GM18508 (cell line): ENCODE measurements around the gene FRMD3.

Experiments
- ATAC-seq: cut with Tn5 transposase; IDR thresholded peaks from one replicate; pipeline ENCODE4 v1.9.1; 2021; ENCODE audit warnings: moderate number of reproducible peaks; ENCODE audit not compliant: insufficient read depth, unreplicated experiment

The FRMD3 gene

DNA sequence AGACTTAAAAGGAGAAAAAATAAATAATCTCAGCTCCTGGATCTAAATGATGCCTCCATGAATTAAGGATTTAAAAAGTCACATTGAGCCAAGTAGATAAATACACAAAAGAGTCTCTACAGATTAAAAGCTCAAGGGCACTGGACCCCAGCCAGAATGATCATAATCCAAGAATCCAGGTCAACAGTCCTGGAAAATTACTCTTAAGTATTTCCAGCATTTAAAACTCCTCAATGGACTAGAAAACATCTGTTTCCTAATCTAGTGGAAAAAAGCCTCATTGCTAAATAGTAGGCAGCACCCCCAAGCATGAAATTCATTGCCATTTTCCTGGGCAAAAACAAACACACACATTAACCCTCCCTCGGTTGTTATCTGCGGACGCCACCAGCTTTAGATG lies 96.8 kb downstream of the FRMD3 start:
- ATAC-seq, result no peak

GRCh38 chr9:83440641-83441040 lies 97.6 kb downstream of the FRMD3 start:
- no peak for ATAC-seq

GRCh38 chr9:83435301-83435700 lies 102.9 kb downstream of the FRMD3 start:
- no peak for ATAC-seq

DNA sequence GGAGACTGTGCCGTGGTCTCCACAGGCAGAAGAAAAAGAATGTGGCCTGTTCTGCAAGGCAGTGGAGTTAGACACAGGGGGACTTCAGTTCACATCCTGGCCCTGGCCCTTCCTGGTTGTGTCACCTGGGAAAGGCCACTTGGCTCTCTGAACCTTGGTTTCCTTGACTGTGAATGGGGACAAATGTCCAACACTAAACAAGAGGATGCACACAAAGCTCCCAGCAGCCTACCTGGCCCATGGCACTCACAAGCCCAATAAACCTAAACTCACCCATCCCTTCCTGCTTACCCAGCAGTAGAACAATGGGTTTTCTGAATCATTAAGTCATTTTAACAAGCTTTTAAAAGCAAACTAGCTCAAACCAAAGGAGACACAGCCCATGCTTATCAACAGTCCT lies 103.9 kb downstream of the FRMD3 start:
- ATAC-seq, result no peak

GRCh38 chr9:83433846-83434245 lies 104.4 kb downstream of the FRMD3 start:
- no peak for ATAC-seq

GRCh38 chr9:83432877-83433550 lies 105.2 kb downstream of the FRMD3 start:
- ATAC-seq, result no peak

- ATAC-seq, result no peak
These were observed 106.0 kb downstream of the FRMD3 start for GRCh38 chr9:83432104-83432627.

GRCh38 chr9:83431101-83432060 lies 106.8 kb downstream of the FRMD3 start:
- no peak for ATAC-seq

GRCh38 chr9:83430681-83431080 lies 107.5 kb downstream of the FRMD3 start:
- no peak for ATAC-seq

GRCh38 chr9:83429229-83429628 lies 109.0 kb downstream of the FRMD3 start:
- ATAC-seq, result no peak

GRCh38 chr9:83425240-83425639 lies 113.0 kb downstream of the FRMD3 start:
- no peak for ATAC-seq

- no peak for ATAC-seq
These were observed 113.4 kb downstream of the FRMD3 start for GRCh38 chr9:83424831-83425230.

GRCh38 chr9:83423815-83424707 lies 114.1 kb downstream of the FRMD3 start:
- ATAC-seq, result no peak

DNA sequence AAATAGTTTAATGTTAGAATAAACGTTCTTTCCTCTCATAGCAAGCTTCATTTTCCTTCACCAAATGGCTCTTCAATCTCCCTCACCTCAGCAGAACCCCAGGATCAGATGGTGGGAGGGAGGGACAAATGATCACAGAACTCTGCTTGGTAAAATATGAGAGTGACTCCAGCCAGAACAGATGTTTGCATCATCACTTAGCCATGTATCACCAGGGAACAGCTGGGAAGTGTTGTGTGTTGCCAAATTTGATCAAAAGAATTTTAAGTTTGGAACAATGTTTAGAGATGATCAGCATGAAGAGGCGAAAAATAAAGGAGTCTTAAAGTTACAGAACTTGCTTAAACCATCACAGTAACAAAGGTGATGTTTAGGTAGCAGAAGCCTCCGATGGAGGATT lies 115.7 kb downstream of the FRMD3 start:
- no peak for ATAC-seq

GRCh38 chr9:83420486-83420885 lies 117.7 kb downstream of the FRMD3 start:
- no peak for ATAC-seq

GRCh38 chr9:83419961-83420360 lies 118.2 kb downstream of the FRMD3 start:
- ATAC-seq, result no peak

GRCh38 chr9:83418283-83418682 lies 119.9 kb downstream of the FRMD3 start:
- no peak for ATAC-seq

DNA sequence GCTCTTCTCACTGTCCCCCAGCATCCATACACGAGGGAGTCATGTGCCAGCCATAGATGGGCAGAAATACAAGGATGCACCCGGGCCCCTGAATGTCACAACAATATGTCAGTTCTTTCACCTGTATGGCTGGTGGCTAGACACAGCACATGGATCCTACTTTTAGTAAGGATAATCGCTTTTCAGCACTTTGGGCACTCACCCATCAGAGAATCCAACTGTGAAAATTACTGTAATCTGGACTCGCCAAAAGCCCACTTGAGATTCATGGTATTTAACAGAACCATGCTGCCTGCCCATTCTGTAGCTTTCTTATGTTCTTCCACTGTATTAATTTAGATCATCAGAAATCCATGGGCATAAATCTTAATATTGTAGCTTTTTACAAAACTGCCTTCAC lies 124.8 kb downstream of the FRMD3 start:
- ATAC-seq, result no peak

DNA sequence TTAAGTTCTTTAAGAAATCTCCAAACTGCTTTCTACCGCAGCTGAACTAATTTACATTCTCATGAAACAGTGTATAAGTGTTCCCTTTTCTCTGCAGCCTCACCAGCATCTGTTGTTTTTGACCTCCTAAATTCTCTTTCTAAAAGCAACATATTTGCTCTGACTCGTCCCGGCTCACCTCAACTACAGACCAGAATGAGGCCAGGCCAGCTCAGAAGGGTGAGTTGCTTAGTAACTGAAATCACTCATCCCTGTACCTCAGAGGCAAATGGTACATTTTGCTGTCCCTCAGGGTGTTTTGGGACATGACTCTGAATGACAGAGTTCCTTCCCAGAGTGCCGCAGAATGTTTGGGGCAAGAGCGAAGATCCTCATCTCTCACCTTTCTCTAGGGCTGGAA lies 127.5 kb downstream of the FRMD3 start:
- no peak for ATAC-seq

GRCh38 chr9:83406921-83407320 lies 131.3 kb downstream of the FRMD3 start:
- no peak for ATAC-seq
